ENCODE results near the gene BBS4.

The BBS4 gene

DNA sequence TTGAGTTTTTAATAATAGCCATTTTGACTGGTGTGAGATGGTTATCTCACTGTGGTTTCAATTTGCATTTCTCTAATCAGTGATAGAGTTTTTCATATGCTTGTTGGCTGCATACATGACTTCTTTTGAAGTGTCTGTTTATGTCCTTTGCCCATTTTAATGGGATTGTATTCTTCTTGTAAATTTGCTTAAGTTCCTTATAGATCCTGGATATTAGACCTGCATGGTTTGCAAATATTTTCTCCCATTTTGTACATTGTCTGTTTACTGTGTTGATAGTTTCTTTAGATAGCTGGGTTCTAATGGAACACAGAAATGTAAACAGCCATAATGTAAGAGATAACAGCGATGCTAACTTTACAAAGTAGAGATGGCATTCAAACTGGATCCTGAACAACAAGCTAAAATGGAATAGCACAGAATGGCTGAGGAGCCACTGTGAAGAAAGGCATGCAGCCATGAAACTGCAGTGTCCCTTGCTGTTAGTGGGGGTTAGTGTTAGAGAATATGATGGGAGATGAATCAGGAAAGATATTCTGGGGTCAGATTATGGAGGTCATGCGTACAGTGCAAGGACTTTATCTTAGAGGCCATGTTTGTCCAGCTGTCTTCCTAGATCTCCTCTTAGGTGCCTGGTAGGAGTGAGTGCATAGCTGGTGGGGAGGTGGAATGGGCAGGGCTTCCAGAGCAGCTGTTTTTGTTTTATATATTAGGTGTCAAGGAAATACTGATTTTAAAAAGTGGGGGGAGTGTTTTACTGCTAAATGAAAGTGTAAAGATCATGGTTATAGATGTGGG is 48.1 kb downstream of the BBS4 start:
- H3K4me3 ChIP-seq (ENCODE audit: low read depth, low read length): no peak overlapping the region
- in situ Hi-C loops (cut with HindIII; ENCODE audit: low sequenced_read_pairs): no loop called here
- no peak for DNase-seq (ENCODE audit: low read depth)
- TF ChIP-seq, protein P1, sequence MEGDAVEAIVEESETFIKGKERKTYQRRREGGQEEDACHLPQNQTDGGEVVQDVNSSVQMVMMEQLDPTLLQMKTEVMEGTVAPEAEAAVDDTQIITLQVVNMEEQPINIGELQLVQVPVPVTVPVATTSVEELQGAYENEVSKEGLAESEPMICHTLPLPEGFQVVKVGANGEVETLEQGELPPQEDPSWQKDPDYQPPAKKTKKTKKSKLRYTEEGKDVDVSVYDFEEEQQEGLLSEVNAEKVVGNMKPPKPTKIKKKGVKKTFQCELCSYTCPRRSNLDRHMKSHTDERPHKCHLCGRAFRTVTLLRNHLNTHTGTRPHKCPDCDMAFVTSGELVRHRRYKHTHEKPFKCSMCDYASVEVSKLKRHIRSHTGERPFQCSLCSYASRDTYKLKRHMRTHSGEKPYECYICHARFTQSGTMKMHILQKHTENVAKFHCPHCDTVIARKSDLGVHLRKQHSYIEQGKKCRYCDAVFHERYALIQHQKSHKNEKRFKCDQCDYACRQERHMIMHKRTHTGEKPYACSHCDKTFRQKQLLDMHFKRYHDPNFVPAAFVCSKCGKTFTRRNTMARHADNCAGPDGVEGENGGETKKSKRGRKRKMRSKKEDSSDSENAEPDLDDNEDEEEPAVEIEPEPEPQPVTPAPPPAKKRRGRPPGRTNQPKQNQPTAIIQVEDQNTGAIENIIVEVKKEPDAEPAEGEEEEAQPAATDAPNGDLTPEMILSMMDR (IDR thresholded peaks at IDR 0.05; ENCODE audit: low read depth, low read length, missing control alignments): no peak

DNA sequence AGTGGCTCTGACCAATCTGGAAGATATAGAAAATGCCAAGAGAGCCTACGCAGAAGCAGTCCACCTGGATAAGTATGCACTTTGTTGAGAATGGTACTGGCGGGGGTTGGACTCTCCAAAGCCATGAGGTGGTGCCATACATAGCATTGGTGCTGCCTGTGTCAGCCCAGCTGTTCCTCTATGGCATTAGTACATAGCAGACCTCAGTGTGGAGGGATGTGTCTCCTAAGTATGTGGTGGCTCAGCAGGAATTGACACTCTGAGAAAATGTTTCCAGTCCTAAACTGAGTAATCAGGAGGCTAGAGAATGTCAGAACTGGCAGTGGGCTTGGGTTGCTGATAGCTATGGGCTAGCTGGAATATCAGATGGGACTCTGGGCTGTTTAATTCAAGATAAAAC is 49.1 kb downstream of the BBS4 start:
- DNase-seq (ENCODE audit: low read depth): no peak
- TF ChIP-seq, protein P1 (IDR thresholded peaks at IDR 0.05; ENCODE audit: low read depth, low read length, missing control alignments): no peak
- in situ Hi-C loops (cut with HindIII; ENCODE audit: low sequenced_read_pairs): no loop called here
- H3K4me3 ChIP-seq (ENCODE audit: low read depth, low read length): no peak overlapping the region

DNA sequence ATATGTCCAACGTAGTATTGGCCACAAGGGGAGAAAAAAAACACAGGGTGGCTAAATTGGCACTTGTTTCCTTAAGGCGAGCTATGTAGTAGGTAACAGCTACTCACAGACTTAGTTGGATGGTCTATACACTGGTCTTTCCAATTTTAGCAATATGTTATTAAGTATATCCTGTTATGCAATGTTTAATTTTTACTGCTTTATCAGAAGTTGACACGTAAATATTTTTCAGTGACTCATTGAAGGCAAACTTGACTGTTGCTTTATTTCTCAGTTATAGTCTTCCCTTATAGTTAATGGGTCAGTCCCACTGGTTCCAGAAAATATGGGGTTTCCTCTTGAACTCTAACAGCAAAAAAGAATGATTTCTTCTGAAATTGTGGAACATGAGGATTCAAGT is 51.1 kb downstream of the BBS4 start:
- in situ Hi-C loops (cut with HindIII; ENCODE audit: low sequenced_read_pairs): no loop called here
- DNase-seq (ENCODE audit: low read depth): no peak
- H3K4me3 ChIP-seq (ENCODE audit: low read depth, low read length): no peak overlapping the region
- TF ChIP-seq, protein P1 (IDR thresholded peaks at IDR 0.05; ENCODE audit: low read depth, low read length, missing control alignments): no peak

DNA sequence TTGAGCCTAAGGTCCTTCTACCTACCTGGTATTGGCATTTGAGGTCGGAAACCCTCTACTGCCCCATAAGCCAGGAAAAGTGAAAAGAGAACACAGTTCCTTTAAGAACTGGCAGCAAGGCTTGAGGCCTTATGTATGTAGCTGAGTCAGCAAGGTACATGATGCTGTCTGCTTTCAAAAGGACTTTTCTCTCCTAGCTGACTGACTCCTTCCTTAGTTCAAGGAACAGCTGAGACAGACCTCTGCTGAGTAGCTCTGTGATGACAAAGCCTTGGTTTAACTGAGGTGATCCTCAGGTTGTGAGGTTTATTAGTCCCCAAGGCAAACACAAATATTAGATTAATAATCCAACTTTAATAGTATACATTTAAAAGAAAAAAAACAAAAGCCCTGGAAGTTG is 51.7 kb downstream of the BBS4 start:
- in situ Hi-C loops (cut with HindIII; ENCODE audit: low sequenced_read_pairs): no loop called here
- TF ChIP-seq, protein P1 (IDR thresholded peaks at IDR 0.05; ENCODE audit: low read depth, low read length, missing control alignments): no peak
- no peak overlapping the region for H3K4me3 ChIP-seq (ENCODE audit: low read depth, low read length)
- DNase-seq (ENCODE audit: low read depth): no peak

DNA sequence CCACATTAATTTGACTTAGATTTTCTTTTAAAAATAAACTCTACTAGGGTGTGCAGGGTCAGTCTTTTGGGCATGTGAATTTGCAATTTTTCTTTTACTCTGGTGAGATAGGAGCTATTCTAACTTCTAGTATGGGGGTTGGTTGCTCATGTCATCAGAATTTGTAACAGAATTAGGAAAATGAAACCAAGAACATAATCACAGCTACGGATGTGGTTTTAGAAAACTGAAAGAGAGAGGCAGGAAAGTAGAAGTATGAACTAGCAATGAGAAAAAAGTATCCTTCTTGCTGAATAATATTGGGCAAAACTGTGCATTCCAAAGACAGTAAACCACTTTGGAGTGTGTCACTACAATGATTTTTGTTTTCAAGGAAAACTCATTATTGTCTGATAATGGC is 54.2 kb downstream of the BBS4 start:
- TF ChIP-seq, protein P1 (IDR thresholded peaks at IDR 0.05; ENCODE audit: low read depth, low read length, missing control alignments): no peak
- in situ Hi-C loops (cut with HindIII; ENCODE audit: low sequenced_read_pairs): no loop called here
- no peak overlapping the region for H3K4me3 ChIP-seq (ENCODE audit: low read depth, low read length)
- no peak for DNase-seq (ENCODE audit: low read depth)

DNA sequence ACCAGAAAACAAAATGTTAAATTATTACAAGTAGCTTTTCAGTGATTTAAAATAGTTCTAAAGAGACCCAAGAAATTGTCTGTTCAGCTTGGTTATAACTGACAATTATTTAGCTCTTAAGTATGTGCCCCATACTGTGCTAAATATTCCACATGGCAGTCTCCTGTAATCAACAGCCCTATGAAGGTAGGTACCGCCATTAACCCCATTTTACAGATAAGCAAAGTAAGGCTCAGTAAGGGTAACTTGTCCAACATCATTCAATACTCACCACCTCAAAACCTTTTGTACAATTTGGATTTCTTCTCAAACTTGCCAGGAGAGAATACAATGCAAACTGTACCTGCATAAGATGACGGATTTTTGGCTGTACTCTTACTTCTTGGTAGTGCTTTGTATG is 63.7 kb downstream of the BBS4 start:
- in situ Hi-C loops (cut with HindIII; ENCODE audit: low sequenced_read_pairs): no loop called here
- TF ChIP-seq, protein P1 (IDR thresholded peaks at IDR 0.05; ENCODE audit: low read depth, low read length, missing control alignments): no peak
- DNase-seq (ENCODE audit: low read depth): no peak
- no peak overlapping the region for H3K4me3 ChIP-seq (ENCODE audit: low read depth, low read length)
